Ishikawa (cell line): Measurements from ENCODE around the gene SS18.

Source experiments
- CEBPB ChIP-seq: IDR thresholded peaks from 2 replicates; pipeline ENCODE4 v1.6.1; 2012
- CREB1 ChIP-seq: IDR thresholded peaks from 2 replicates; pipeline ENCODE4 v1.6.1; 2012; ENCODE audit warnings: low read depth
- EP300 ChIP-seq: IDR thresholded peaks from 2 replicates; pipeline ENCODE4 v1.6.1; 2012; ENCODE audit warnings: borderline replicate concordance
- RAD21 ChIP-seq: IDR thresholded peaks from 2 replicates; pipeline ENCODE4 v1.6.1; 2012; ENCODE audit warnings: low read depth

DNA sequence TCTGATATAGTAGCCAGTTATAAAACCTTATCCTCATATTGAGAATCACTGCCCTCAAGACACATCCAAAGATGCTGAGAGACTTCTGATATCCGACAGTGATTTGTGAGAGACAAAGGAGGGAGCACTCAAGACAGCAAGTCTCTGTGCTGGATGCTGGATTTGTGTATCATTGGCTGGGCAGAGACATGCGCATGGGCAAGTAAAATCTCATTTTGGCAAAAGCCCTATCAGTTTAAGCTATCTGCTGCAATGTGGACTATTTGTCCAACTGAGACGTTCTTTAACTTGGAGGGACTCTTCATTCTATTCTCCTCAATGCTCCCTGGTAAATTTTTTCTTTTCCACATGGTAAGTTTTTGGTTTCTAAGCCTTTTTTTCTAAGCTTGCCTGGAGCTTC lies 107.5 kb downstream of the SS18 start:
- TF ChIP-seq EP300 (no peak), CREB1 (no peak), CEBPB (no peak), RAD21 (no peak)
